H1 (cell line): ENCODE results near the gene RCBTB2. TPM values are rescaled to one million over a fixed set of nuclear protein-coding genes. Genes with fewer than 3 reads are reported as not detected.
A peak's percentile ranks its signal among the peaks of the same experiment; 100 is the strongest.

ENCODE experiments used
- CTCF ChIA-PET: fragments of 300-600 bp; sonication (Branson Sonifier 250); formaldehyde crosslinking; loops from one replicate; lab custom pipeline; 2021; ENCODE audit not compliant: partially characterized antibody; lab: Charles Lee
- POLR2A ChIA-PET: fragments of 300-600 bp; sonication (Branson Sonifier 250); formaldehyde crosslinking; loops from one replicate; lab custom pipeline; 2021; ENCODE audit warnings: inconsistent platforms; ENCODE audit not compliant: partially characterized antibody; lab: Charles Lee
- DNase-seq, 2 experiments: peaks; one replicate each; pipeline versions ENCODE4 v3.0.0 to v3.0.0-alpha.2; 2010 to 2022; ENCODE audit warnings: low spot score in 2 of 2, low read depth in 1 of 2, mixed read lengths in 1 of 2
- FAIRE-seq: peaks from 2 replicates; lab custom pipeline; 2011; peaks lifted over from hg19 to GRCh38; lab: Jason Lieb, UNC
- H2AFZ ChIP-seq: 2 replicates; pipeline ENCODE4 v1.8.1; 2012; ENCODE audit warnings: low read length, inconsistent platforms
- H2AK5ac ChIP-seq: 2 replicates; pipeline ENCODE4 v1.6.1; 2013; ENCODE audit warnings: low read depth, low read length
- H2BK120ac ChIP-seq: replicated peaks from 2 replicates; pipeline ENCODE3; 2013; ENCODE audit warnings: low read depth, low read length, inconsistent platforms
- H2BK12ac ChIP-seq: 2 replicates; pipeline ENCODE4 v1.6.1; 2013; ENCODE audit warnings: low read depth, low read length
- H2BK15ac ChIP-seq: 2 replicates; pipeline ENCODE4 v1.6.1; 2013; ENCODE audit warnings: low read length
- H2BK20ac ChIP-seq: 2 replicates; pipeline ENCODE4 v1.6.1; 2013; ENCODE audit warnings: low read length
- H2BK5ac ChIP-seq: 2 replicates; pipeline ENCODE4 v1.6.1; 2013; ENCODE audit warnings: low read depth, low read length
- H3K14ac ChIP-seq: 2 replicates; pipeline ENCODE4 v1.6.1; 2013; ENCODE audit warnings: inconsistent platforms; ENCODE audit not compliant: insufficient read length
- H3K18ac ChIP-seq: 2 replicates; pipeline ENCODE4 v1.6.1; 2013; ENCODE audit warnings: low read length; ENCODE audit errors: extremely low read depth
- H3K23ac ChIP-seq: 2 replicates; pipeline ENCODE4 v1.6.1; 2013; ENCODE audit warnings: inconsistent platforms; ENCODE audit not compliant: insufficient read length
- H3K23me2 ChIP-seq: 2 replicates; pipeline ENCODE4 v1.6.1; 2013; ENCODE audit warnings: low read depth, low read length
- H3K27ac ChIP-seq: 2 replicates; pipeline ENCODE4 v1.6.1; 2011; ENCODE audit warnings: low read depth, low read length, inconsistent platforms
- H3K27me3 ChIP-seq, 4 experiments: replicated peaks in 1 of 4; 1 replicate in 1 of 4; 2 replicates in 3 of 4; pipeline versions ENCODE4 v1.6.1 to v1.8.1; 2011 to 2013; ENCODE audit warnings: low read length in 3 of 4, mild to moderate bottlenecking in 3 of 4, inconsistent platforms in 2 of 4, mixed read lengths in 2 of 4, moderate library complexity in 1 of 4; ENCODE audit not compliant: control insufficient read depth in 3 of 4, insufficient read depth in 3 of 4; ENCODE audit errors: extremely low read depth in 1 of 4
- H3K36me3 ChIP-seq, 4 experiments: 2 replicates each; pipeline versions ENCODE4 v1.6.1 to v1.8.1; 2011 to 2013; ENCODE audit warnings: mild to moderate bottlenecking in 4 of 4, low read length in 3 of 4, moderate library complexity in 2 of 4, control low read depth in 1 of 4, inconsistent platforms in 1 of 4; ENCODE audit not compliant: insufficient read depth in 4 of 4, control insufficient read depth in 2 of 4
- H3K4ac ChIP-seq: replicated peaks from 2 replicates; pipeline ENCODE3; 2013; ENCODE audit warnings: low read length, low read depth, mixed read lengths, inconsistent platforms; ENCODE audit not compliant: insufficient read length
- H3K4me1 ChIP-seq, 4 experiments: replicated peaks in 1 of 4; 1 replicate in 1 of 4; 2 replicates in 3 of 4; pipeline versions ENCODE4 v1.6.1 to v1.8.1; 2011 to 2013; ENCODE audit warnings: low read length in 3 of 4, inconsistent platforms in 2 of 4, mixed read lengths in 1 of 4; ENCODE audit not compliant: insufficient read depth in 4 of 4, control insufficient read depth in 3 of 4
- H3K4me2 ChIP-seq, 2 experiments: 2 replicates each; pipeline versions ENCODE4 v1.6.1 to v1.8.1; 2011 to 2013; ENCODE audit warnings: low read depth in 2 of 2, low read length in 2 of 2, control low read depth in 1 of 2, inconsistent platforms in 1 of 2, mild to moderate bottlenecking in 1 of 2; ENCODE audit not compliant: insufficient read depth in 1 of 2
- H3K4me3 ChIP-seq, 4 experiments: fragments of 200-600, 300-600 bp in 1 of 4; sonication (generic), shearing (Covaris generic), sonication (Bioruptor Twin) in 1 of 4; 2 replicates each; pipeline versions ENCODE4 v1.5.1 to v1.8.1; 2011 to 2016; ENCODE audit warnings: low read length in 4 of 4, low read depth in 3 of 4, control low read depth in 2 of 4, inconsistent platforms in 2 of 4, mild to moderate bottlenecking in 2 of 4, mixed read lengths in 1 of 4, moderate library complexity in 1 of 4; ENCODE audit not compliant: insufficient read depth in 2 of 4; ENCODE audit errors: extremely low read depth in 1 of 4
- H3K56ac ChIP-seq: replicated peaks from 2 replicates; pipeline ENCODE3; 2013; ENCODE audit warnings: low read depth, mild to moderate bottlenecking, mixed read lengths, low read length, inconsistent platforms; ENCODE audit not compliant: insufficient read length
- H3K79me1 ChIP-seq: 2 replicates; pipeline ENCODE4 v1.6.1; 2013; ENCODE audit warnings: low read depth, low read length, control low read depth
- H3K79me2 ChIP-seq, 2 experiments: 2 replicates each; pipeline versions ENCODE4 v1.6.1 to v1.8.1; 2012 to 2013; ENCODE audit warnings: low read length in 2 of 2, mild to moderate bottlenecking in 2 of 2, inconsistent platforms in 1 of 2; ENCODE audit not compliant: insufficient read depth in 2 of 2, control insufficient read depth in 1 of 2
- H3K9ac ChIP-seq, 4 experiments: replicated peaks in 1 of 4; 1 replicate in 1 of 4; 2 replicates in 3 of 4; pipeline versions ENCODE4 v1.6.1 to v1.8.1; 2011 to 2013; ENCODE audit warnings: low read depth in 3 of 4, low read length in 3 of 4, control low read depth in 2 of 4, mild to moderate bottlenecking in 2 of 4, moderate library complexity in 2 of 4, inconsistent platforms in 1 of 4; ENCODE audit errors: extremely low read depth in 1 of 4
- H3K9me3 ChIP-seq, 2 experiments: 2 replicates each; pipeline versions ENCODE4 v1.6.1 to v1.8.1; 2012 to 2013; ENCODE audit warnings: mild to moderate bottlenecking in 2 of 2, moderate library complexity in 2 of 2, control low read depth in 1 of 2, inconsistent platforms in 1 of 2, low read depth in 1 of 2, low read length in 1 of 2, mixed read lengths in 1 of 2; ENCODE audit not compliant: insufficient read depth in 2 of 2
- H4K20me1 ChIP-seq, 2 experiments: replicated peaks in 1 of 2; 2 replicates each; pipeline versions ENCODE3 to v1.8.1; 2011 to 2013; ENCODE audit warnings: inconsistent platforms in 2 of 2, low read length in 2 of 2, mild to moderate bottlenecking in 1 of 2; ENCODE audit not compliant: insufficient read depth in 2 of 2, control insufficient read depth in 1 of 2
- H4K5ac ChIP-seq: 2 replicates; pipeline ENCODE4 v1.6.1; 2013; ENCODE audit warnings: low read length, low read depth, mixed read lengths, inconsistent platforms; ENCODE audit not compliant: insufficient read length
- H4K8ac ChIP-seq: 2 replicates; pipeline ENCODE4 v1.8.0; 2013; ENCODE audit warnings: mild to moderate bottlenecking, moderate library complexity, low read length, inconsistent platforms; ENCODE audit not compliant: insufficient read depth; ENCODE audit errors: extremely low read depth
- H4K91ac ChIP-seq: replicated peaks from 2 replicates; pipeline ENCODE3; 2013; ENCODE audit warnings: low read length, mixed read lengths, inconsistent platforms; ENCODE audit not compliant: insufficient read length
- HDAC2 ChIP-seq, 2 experiments: fragments of 300-600 bp in 1 of 2; sonication (generic) in 1 of 2; IDR thresholded peaks; 2 replicates each; pipeline ENCODE4 v1.6.1; 2011 to 2012; ENCODE audit warnings: low read depth in 2 of 2, low read length in 2 of 2, mild to moderate bottlenecking in 2 of 2, moderate library complexity in 2 of 2, borderline replicate concordance in 1 of 2, inconsistent platforms in 1 of 2
- WGBS, 2 experiments: shearing (Covaris generic) in 1 of 2; methylation state at CpG; one replicate each; pipeline versions ENCODE4 v1.1.6 to v1.1.7; 2013 to 2015; ENCODE audit warnings: low lambda C conversion rate in 2 of 2, mixed read lengths in 2 of 2, inconsistent platforms in 1 of 2, low coverage in 1 of 2, missing lambda C conversion rate in 1 of 2; ENCODE audit not compliant: insufficient replicate concordance in 2 of 2, insufficient coverage in 1 of 2, insufficient read length in 1 of 2; ENCODE audit errors: extremely low coverage in 1 of 2, missing lambda C conversion rate in 1 of 2; 5-methylcytosine and 5-hydroxymethylcytosine counted together
- polyA plus RNA-seq, 7 experiments: library from polyadenylated mRNA; depleted of rRNA in 3 of 7; stranded (reverse) in 5 of 7; unstranded in 2 of 7; fragments of >200 nt in 5 of 7; fragments of 200-250 nt in 2 of 7; gene quantifications; 1 replicate in 5 of 7; 2 replicates in 1 of 7; 4 replicates in 1 of 7; pipeline versions ENCODE4 v1.2.1 to v1.2.3, GENCODE V29; 2011 to 2013; ENCODE audit warnings: missing spikeins in 2 of 7, mixed read lengths in 2 of 7
- total RNA-seq: library from RNA; stranded (reverse); fragmentation: NEBNext Ultra II Directional; extraction: Animal tissue kit (Norgen Biotek cat#: 25700); gene quantifications from 2 replicates; pipeline ENCODE4 v1.2.1, GENCODE V29; 2021

The RCBTB2 gene
- total and polyA plus RNA-seq, 2 of the 8 experiments (the other 6 are each of a cell fraction or from before 2014, with no cell fraction given) = 5.2 to 8.4 TPM

DNA sequence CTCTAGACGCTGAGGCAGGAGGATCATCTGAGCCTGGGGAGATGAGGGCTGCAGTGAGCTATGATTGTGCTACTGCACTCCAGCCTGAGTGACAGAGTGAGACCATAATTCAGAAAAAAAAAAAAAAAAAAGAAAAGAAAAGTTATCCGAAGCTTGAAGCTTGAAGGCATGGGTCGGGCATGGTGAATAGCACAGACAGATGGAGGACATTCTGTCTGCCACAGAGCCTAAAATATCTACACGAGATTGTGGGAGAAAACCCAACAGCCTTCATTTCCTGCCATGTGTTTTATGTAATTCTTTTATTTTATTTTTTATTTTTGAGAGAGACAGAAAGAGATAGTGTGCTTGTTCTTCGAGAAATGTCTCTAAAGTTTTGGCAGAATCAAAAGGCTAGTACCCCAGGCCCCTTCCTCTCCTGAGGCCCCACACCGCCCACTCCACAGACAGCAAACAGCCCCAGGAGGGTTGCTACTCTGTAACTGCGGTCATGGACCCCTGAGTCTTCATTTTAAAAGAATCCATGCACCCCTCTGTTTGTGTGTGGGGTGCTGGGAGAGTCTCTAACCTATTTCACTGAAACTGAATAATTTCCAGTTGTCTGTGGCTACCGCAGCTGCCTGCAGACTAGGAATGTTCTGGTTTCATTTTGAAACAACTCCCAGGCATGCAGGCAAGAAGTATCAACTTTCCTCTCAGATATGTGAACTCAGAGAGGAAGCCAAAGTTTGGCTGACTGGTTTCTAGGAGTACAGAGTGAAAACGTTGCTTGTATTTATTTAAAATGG is 38.4 kb upstream of the RCBTB2 start:
- H3K79me1 ChIP-seq = no peaks in the 10 kb centered on the region
- H2BK20ac ChIP-seq = no peak overlapping the region
- no peak overlapping the region for H2BK12ac ChIP-seq
- H3K18ac ChIP-seq = no peak overlapping the region
- WGBS, 2 experiments = 80% methylated on average over 8 of the region's 9 CpGs; no CpG with 5 or more reads in 1 of the 2 experiments
- no peaks in the 10 kb centered on the region; a peak in 1 of 7 replicates for H3K4me1 ChIP-seq
- no peak overlapping the region for H3K27ac ChIP-seq
- no peak overlapping the region for H4K91ac ChIP-seq
- no peak overlapping the region for H2AK5ac ChIP-seq
- no peaks in the 10 kb centered on the region for H3K23me2 ChIP-seq
- ChIA-PET CTCF (interaction anchor here (1.8 to 3.6 kb wide), 3 partner anchors 9 to 238 kb away, joined by 7 to 16 read pairs (median 9); no protein-coding TSS in a partner anchor), POLR2A (interaction anchor here (1.5 kb wide), 1 partner anchor 9 kb away, joined by 4 read pairs; no protein-coding TSS in a partner anchor)
- H3K36me3 ChIP-seq = no peaks in the 10 kb centered on the region
- no peak overlapping the region for H2BK15ac ChIP-seq
- H4K8ac ChIP-seq = no peak overlapping the region
- no peaks in the 10 kb centered on the region for H3K79me2 ChIP-seq
- no peak overlapping the region for H3K56ac ChIP-seq
- H3K4me3 ChIP-seq = no peak overlapping the region
- no peak overlapping the region for H3K4ac ChIP-seq
- no peaks in the 10 kb centered on the region for H3K27me3 ChIP-seq
- no peak overlapping the region for H4K5ac ChIP-seq
- H2BK120ac ChIP-seq = no peak overlapping the region
- DNase-seq (no peak), FAIRE-seq (no peak)
- H3K9me3 ChIP-seq = no peaks in the 10 kb centered on the region
- no peak overlapping the region for H3K14ac ChIP-seq
- no peaks in the 10 kb centered on the region for H4K20me1 ChIP-seq
- no peak overlapping the region for H3K4me2 ChIP-seq
- H2AFZ ChIP-seq = 0 out of 2 replicates have a peak overlapping the region, but pooled peaks have one; percentile 86
- no peak for TF ChIP-seq HDAC2 (IDR thresholded peaks at IDR 0.05; ENCODE audit: borderline replicate concordance in 1 of 2, low read depth in 2 of 2, low read length in 2 of 2)
- H3K9ac ChIP-seq = no peak overlapping the region
- no peak overlapping the region for H3K23ac ChIP-seq
- no peak overlapping the region for H2BK5ac ChIP-seq
